Loucy (cell line): ENCODE measurements around the gene DAG1.

ENCODE experiments used
- H2AFZ ChIP-seq: fragments of 200-600 bp; sonication (generic); 2 replicates; pipeline ENCODE4 v1.6.0; 2016; ENCODE audit warnings: antibody characterized with exemption, mild to moderate bottlenecking, low read length, moderate library complexity
- H3F3A ChIP-seq: fragments of 200-600 bp; 2 replicates; pipeline ENCODE4 v1.6.0; 2016; ENCODE audit warnings: antibody characterized with exemption, low read depth, mild to moderate bottlenecking
- H3K27me3 ChIP-seq: fragments of 200-600 bp; sonication (generic); 2 replicates; pipeline ENCODE4 v1.6.1; 2014; ENCODE audit warnings: low read length, mild to moderate bottlenecking; ENCODE audit not compliant: insufficient read depth, poor library complexity, severe bottlenecking
- H3K36me3 ChIP-seq: fragments of 200-600 bp; sonication (generic); 2 replicates; pipeline ENCODE4 v1.6.1; 2016; ENCODE audit warnings: low read length; ENCODE audit not compliant: insufficient read depth
- H3K4me1 ChIP-seq: fragments of 200-600 bp; sonication (generic); 2 replicates; pipeline ENCODE4 v1.5.1; 2014; ENCODE audit warnings: low read length, mild to moderate bottlenecking; ENCODE audit not compliant: insufficient read depth, poor library complexity, severe bottlenecking
- H3K4me2 ChIP-seq: fragments of 200-600 bp; sonication (generic); 2 replicates; pipeline ENCODE4 v1.6.0; 2014; ENCODE audit warnings: antibody characterized with exemption, low read length, low read depth, mild to moderate bottlenecking; ENCODE audit not compliant: poor library complexity, severe bottlenecking
- H3K4me3 ChIP-seq: fragments of 200-600 bp; sonication (generic); 2 replicates; pipeline ENCODE4 v1.5.1; 2014; ENCODE audit warnings: low read length, mild to moderate bottlenecking, mixed read lengths; ENCODE audit not compliant: poor library complexity, severe bottlenecking
- H3K79me2 ChIP-seq: fragments of 200-600 bp; sonication (generic); 2 replicates; pipeline ENCODE4 v1.6.1; 2014; ENCODE audit warnings: low read length; ENCODE audit not compliant: insufficient read depth
- H3K9ac ChIP-seq: fragments of 200-600 bp; sonication (generic); 2 replicates; pipeline ENCODE4 v1.6.0; 2014; ENCODE audit warnings: mild to moderate bottlenecking, low read depth, low read length, moderate library complexity; ENCODE audit not compliant: poor library complexity, severe bottlenecking
- H3K9me2 ChIP-seq: fragments of 200-600 bp; sonication (generic); replicated peaks from 2 replicates; pipeline ENCODE4 v1.6.1; 2016; ENCODE audit warnings: low read depth, low read length, mixed read lengths
- H3K9me3 ChIP-seq: fragments of 200-600 bp; sonication (generic); 2 replicates; pipeline ENCODE4 v1.6.1; 2014; ENCODE audit warnings: mild to moderate bottlenecking, antibody characterized with exemption, low read length, low read depth; ENCODE audit not compliant: insufficient read depth
- H4K20me1 ChIP-seq: fragments of 200-600 bp; sonication (generic); 2 replicates; pipeline ENCODE4 v1.6.0; 2014; ENCODE audit warnings: antibody characterized with exemption, low read length, mild to moderate bottlenecking; ENCODE audit not compliant: insufficient read depth, poor library complexity, severe bottlenecking
- CTCF ChIP-seq: fragments of 200-600 bp; sonication (generic); conservative IDR thresholded peaks from 2 replicates; pipeline ENCODE4 v1.5.1; 2014; ENCODE audit warnings: mild to moderate bottlenecking, antibody characterized with exemption, low read length
- EZH2phosphoT487 ChIP-seq: fragments of 200-600 bp; IDR thresholded peaks from 2 replicates; pipeline ENCODE4 v1.6.1; 2018; ENCODE audit warnings: antibody characterized with exemption, mild to moderate bottlenecking, moderate library complexity, borderline replicate concordance

DAG1 gene

GRCh38 chr3:49434731-49435130, 35.3 kb upstream of the DAG1 start:
- no peak overlapping the region for H3K4me3 ChIP-seq
- no peaks in the 10 kb centered on the region for H3F3A ChIP-seq
- no peak overlapping the region for H3K9ac ChIP-seq
- H3K36me3 ChIP-seq: no peaks in the 10 kb centered on the region
- no peaks in the 10 kb centered on the region for H3K79me2 ChIP-seq
- no peak overlapping the region for H2AFZ ChIP-seq
- H3K9me3 ChIP-seq: no peaks in the 10 kb centered on the region
- H3K4me2 ChIP-seq: no peak overlapping the region
- H3K4me1 ChIP-seq: peaks cover 3% of the 10 kb centered on the region
- H3K27me3 ChIP-seq: no peaks in the 10 kb centered on the region
- TF ChIP-seq CTCF: no peak
- TF ChIP-seq EZH2phosphoT487: no peak
- H3K9me2 ChIP-seq: no peaks in the 10 kb centered on the region
- no peaks in the 10 kb centered on the region for H4K20me1 ChIP-seq

- no peaks in the 10 kb centered on the region for H3K9me3 ChIP-seq
- no peak overlapping the region for H3K4me2 ChIP-seq
- no peaks in the 10 kb centered on the region for H3K79me2 ChIP-seq
Observed at GRCh38 chr3:49445391-49445790, 24.7 kb upstream of the DAG1 start.

GRCh38 chr3:49453621-49454020, 16.4 kb upstream of the DAG1 start:
- H3K9ac ChIP-seq: no peak overlapping the region
- H3K79me2 ChIP-seq: no peaks in the 10 kb centered on the region
- H3K36me3 ChIP-seq: no peaks in the 10 kb centered on the region
- no peaks in the 10 kb centered on the region for H3K9me3 ChIP-seq
- no peak overlapping the region for H3K4me3 ChIP-seq
- no peaks in the 10 kb centered on the region for H3F3A ChIP-seq
- H3K9me2 ChIP-seq: no peaks in the 10 kb centered on the region
- no peak overlapping the region for H2AFZ ChIP-seq
- H3K4me1 ChIP-seq: no peaks in the 10 kb centered on the region
- no peaks in the 10 kb centered on the region for H4K20me1 ChIP-seq
- H3K4me2 ChIP-seq: no peak overlapping the region
- TF ChIP-seq CTCF (no peak), EZH2phosphoT487 (no peak)
- H3K27me3 ChIP-seq: no peaks in the 10 kb centered on the region

More at GRCh38 chr3:49445391-49445790, 24.7 kb upstream of the DAG1 start:
- Histone ChIP-seq H2AFZ (no peak overlapping the region), H3K9me2 (no peaks in the 10 kb centered on the region), H3K27me3 (no peaks in the 10 kb centered on the region), H4K20me1 (no peaks in the 10 kb centered on the region), H3K4me3 (no peak overlapping the region), H3K36me3 (no peaks in the 10 kb centered on the region), H3K9ac (no peak overlapping the region), H3K4me1 (peaks cover 4% of the 10 kb centered on the region), H3F3A (no peaks in the 10 kb centered on the region)
- no peak for TF ChIP-seq CTCF
- TF ChIP-seq EZH2phosphoT487: no peak
